NCI-H1417 treated with DMSO at 0.1 percent for 48 hours (cell line): ENCODE results near the gene ARFRP1.

ENCODE experiments used
- DNase-seq: peaks from one replicate; lab custom pipeline; 2025; lab: John Stamatoyannopoulos, UW

Gene ARFRP1

GRCh38 chr20:63690898-63691710 lies 16.7 kb downstream of the ARFRP1 start:
- DNase-seq = no peak

- DNase-seq = no peak
Measured at GRCh38 chr20:63690003-63690897, 17.5 kb downstream of the ARFRP1 start.

- no peak for DNase-seq
Measured at GRCh38 chr20:63689046-63690002, 18.5 kb downstream of the ARFRP1 start.

- DNase-seq = no peak
Measured at GRCh38 chr20:63688228-63689045, 19.3 kb downstream of the ARFRP1 start.

- no peak for DNase-seq
Measured at GRCh38 chr20:63687419-63688178, 20.2 kb downstream of the ARFRP1 start.

GRCh38 chr20:63686492-63687321 lies 21.1 kb downstream of the ARFRP1 start:
- no peak for DNase-seq

GRCh38 chr20:63686094-63686491 lies 21.7 kb downstream of the ARFRP1 start:
- DNase-seq = no peak

- no peak for DNase-seq
Measured at GRCh38 chr20:63685269-63686026, 22.3 kb downstream of the ARFRP1 start.

GRCh38 chr20:63682384-63683139 lies 25.2 kb downstream of the ARFRP1 start:
- DNase-seq = no peak

GRCh38 chr20:63681609-63682142 lies 26.1 kb downstream of the ARFRP1 start:
- no peak for DNase-seq

- DNase-seq = no peak
Measured at GRCh38 chr20:63680857-63681608, 26.7 kb downstream of the ARFRP1 start.

GRCh38 chr20:63680427-63680826 lies 27.3 kb downstream of the ARFRP1 start:
- no peak for DNase-seq

- DNase-seq = no peak
Measured at GRCh38 chr20:63679799-63680305, 27.9 kb downstream of the ARFRP1 start.

- DNase-seq = no peak
Measured at GRCh38 chr20:63678667-63679465, 28.9 kb downstream of the ARFRP1 start.

GRCh38 chr20:63678071-63678470 lies 29.7 kb downstream of the ARFRP1 start:
- no peak for DNase-seq
